HepG2 (cell line): Measurements from ENCODE around the gene ZBTB21. TPM values are rescaled to one million over a fixed set of nuclear protein-coding genes. Genes with fewer than 3 reads are reported as not detected.

Experiments used
- ATM ChIP-seq: fragments of 450-650 bp; IDR thresholded peaks from 2 replicates; pipeline ENCODE4 v1.7.1; 2017; ENCODE audit warnings: mild to moderate bottlenecking, borderline replicate concordance
- ATRX ChIP-seq: sonication (generic); formaldehyde crosslinking; IDR thresholded peaks from 2 replicates; pipeline ENCODE4 v1.4.0; 2020; ENCODE audit warnings: missing genetic modification reagents, borderline replicate concordance
- IKZF1 ChIP-seq: fragments of 450-650 bp; IDR thresholded peaks from 2 replicates; pipeline ENCODE4 v1.7.1; 2016
- PAX8 ChIP-seq: sonication (generic); formaldehyde crosslinking; IDR thresholded peaks from 2 replicates; pipeline ENCODE4 v1.8.0; 2022; ENCODE audit warnings: mild to moderate bottlenecking, missing genetic modification reagents, borderline replicate concordance
- RERE ChIP-seq: IDR thresholded peaks from 2 replicates; pipeline ENCODE4 v1.6.1; 2016; ENCODE audit warnings: low read depth, missing genetic modification reagents, missing compliant biosample characterization
- SMAD3 ChIP-seq: sonication (generic); formaldehyde crosslinking; IDR thresholded peaks from 2 replicates; pipeline ENCODE4 v1.4.0; 2020; ENCODE audit warnings: missing genetic modification reagents
- SOX6 ChIP-seq, 2 experiments: fragments of 450-650 bp in 1 of 2; sonication (generic) in 1 of 2; formaldehyde crosslinking in 1 of 2; IDR thresholded peaks; 2 replicates each; pipeline versions ENCODE4 v1.4.0 to v1.6.1; 2017 to 2020; ENCODE audit warnings: antibody characterized with exemption in 1 of 2, mild to moderate bottlenecking in 1 of 2, missing genetic modification reagents in 1 of 2
- TEF ChIP-seq: sonication (generic); formaldehyde crosslinking; IDR thresholded peaks from 2 replicates; pipeline ENCODE4 v1.5.0; 2020; ENCODE audit warnings: missing genetic modification reagents
- TERF1 ChIP-seq: sonication (generic); formaldehyde crosslinking; IDR thresholded peaks from 2 replicates; pipeline ENCODE4 v1.8.0; 2022; ENCODE audit warnings: mild to moderate bottlenecking, missing genetic modification reagents, moderate library complexity
- THAP7 ChIP-seq: sonication (generic); formaldehyde crosslinking; IDR thresholded peaks from 2 replicates; pipeline ENCODE4 v1.8.1; 2023; ENCODE audit warnings: mild to moderate bottlenecking, missing genetic modification reagents
- ZC3H4 ChIP-seq: sonication (generic); formaldehyde crosslinking; IDR thresholded peaks from 2 replicates; pipeline ENCODE4 v1.4.0; 2020; ENCODE audit warnings: missing genetic modification reagents, borderline replicate concordance
- ZNF629 ChIP-seq: sonication (generic); formaldehyde crosslinking; conservative IDR thresholded peaks from 2 replicates; pipeline ENCODE4 v1.5.0; 2020; ENCODE audit warnings: missing genetic modification reagents
- ZNF776 ChIP-seq: sonication (generic); formaldehyde crosslinking; IDR thresholded peaks from 2 replicates; pipeline ENCODE4 v1.4.0; 2020; ENCODE audit warnings: mild to moderate bottlenecking, missing genetic modification reagents
- ZNF777 ChIP-seq: sonication (generic); formaldehyde crosslinking; IDR thresholded peaks from 2 replicates; pipeline ENCODE4 v1.4.0; 2020; ENCODE audit warnings: missing genetic modification reagents
- ZSCAN30 ChIP-seq: sonication (generic); formaldehyde crosslinking; IDR thresholded peaks from 2 replicates; pipeline ENCODE4 v1.5.0; 2020; ENCODE audit warnings: mild to moderate bottlenecking, missing genetic modification reagents
- polyA plus RNA-seq, 8 experiments: library from polyadenylated mRNA; depleted of rRNA in 3 of 8; stranded (reverse) in 7 of 8; unstranded in 1 of 8; fragments of >200 nt; fragmentation: Illumina TruSeq in 4 of 8; extraction: Trizol in 4 of 8; gene quantifications; 2 replicates each; pipeline versions ENCODE4 v1.2.1 to v1.2.3, GENCODE V29; 2011 to 2016; ENCODE audit warnings: low read depth in 4 of 8, missing spikeins in 1 of 8, mixed read lengths in 1 of 8; ENCODE audit not compliant: insufficient read depth in 1 of 8
- total RNA-seq, 5 experiments: library from RNA; depleted of rRNA; stranded (reverse); fragments of >200 nt; fragmentation: Illumina TruSeq; extraction: Trizol; gene quantifications; 2 replicates each; pipeline ENCODE4 v1.2.3, GENCODE V29; 2016; ENCODE audit warnings: low read depth in 1 of 5
- TF ChIP-seq, protein P1 (sequence below): sonication (generic); formaldehyde crosslinking; IDR thresholded peaks from 2 replicates; pipeline ENCODE4 v1.5.1; 2020; ENCODE audit warnings: missing genetic modification reagents, mild to moderate bottlenecking, borderline replicate concordance
- TF ChIP-seq, protein P2 (sequence below): sonication (generic); formaldehyde crosslinking; IDR thresholded peaks from 2 replicates; pipeline ENCODE4 v1.4.0; 2020; ENCODE audit warnings: missing genetic modification reagents
- TF ChIP-seq, protein P3 (sequence below): sonication (generic); formaldehyde crosslinking; IDR thresholded peaks from 2 replicates; pipeline ENCODE4 v1.4.0; 2020; ENCODE audit warnings: missing genetic modification reagents

The ZBTB21 gene
- total and polyA plus RNA-seq, 2 of the 13 experiments (the other 11 are each of a cell fraction or from before 2014, with no cell fraction given), result 4.5 to 6.1 TPM

DNA sequence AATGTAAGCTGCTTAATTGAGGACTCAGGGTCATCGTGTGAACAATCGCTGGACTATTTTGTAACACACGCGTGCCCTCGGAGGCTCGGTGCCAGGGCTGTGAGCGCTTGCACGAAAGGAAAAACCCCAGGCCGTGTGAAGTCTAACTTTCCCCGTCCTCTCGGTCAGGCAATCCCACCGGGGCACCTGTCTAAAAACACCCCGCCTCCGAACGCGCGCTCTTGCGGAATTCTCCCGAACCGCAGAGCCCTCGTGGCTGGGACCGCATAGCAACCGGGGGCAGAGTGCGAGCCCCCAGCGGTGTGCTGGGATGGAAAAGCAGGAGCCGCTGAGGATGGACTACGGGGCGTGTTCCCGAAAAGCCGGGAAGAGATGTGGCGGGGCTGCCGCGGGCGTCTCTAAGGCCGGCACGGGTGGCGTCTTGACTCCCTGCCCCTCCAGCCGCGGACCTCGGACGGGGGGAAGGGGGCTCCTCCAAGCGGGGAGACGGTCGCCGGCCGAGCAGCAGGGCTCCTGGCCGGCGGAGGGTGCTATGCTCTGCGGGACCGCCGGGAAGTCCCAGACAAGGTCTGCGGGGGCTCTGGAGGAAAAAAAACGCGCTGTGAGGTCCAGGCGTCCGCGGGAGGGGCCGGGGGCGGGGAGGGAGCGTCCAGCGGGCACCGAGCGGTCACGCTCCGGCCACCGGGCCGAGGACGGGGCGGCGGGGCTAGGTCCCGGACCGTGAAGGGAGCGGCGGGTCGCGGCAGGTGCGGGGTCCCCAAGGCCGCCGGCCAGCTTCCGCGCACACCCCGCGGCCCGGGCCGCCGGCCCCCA lies 936 bp downstream of the ZBTB21 start (continued):
- TF ChIP-seq, protein P1, sequence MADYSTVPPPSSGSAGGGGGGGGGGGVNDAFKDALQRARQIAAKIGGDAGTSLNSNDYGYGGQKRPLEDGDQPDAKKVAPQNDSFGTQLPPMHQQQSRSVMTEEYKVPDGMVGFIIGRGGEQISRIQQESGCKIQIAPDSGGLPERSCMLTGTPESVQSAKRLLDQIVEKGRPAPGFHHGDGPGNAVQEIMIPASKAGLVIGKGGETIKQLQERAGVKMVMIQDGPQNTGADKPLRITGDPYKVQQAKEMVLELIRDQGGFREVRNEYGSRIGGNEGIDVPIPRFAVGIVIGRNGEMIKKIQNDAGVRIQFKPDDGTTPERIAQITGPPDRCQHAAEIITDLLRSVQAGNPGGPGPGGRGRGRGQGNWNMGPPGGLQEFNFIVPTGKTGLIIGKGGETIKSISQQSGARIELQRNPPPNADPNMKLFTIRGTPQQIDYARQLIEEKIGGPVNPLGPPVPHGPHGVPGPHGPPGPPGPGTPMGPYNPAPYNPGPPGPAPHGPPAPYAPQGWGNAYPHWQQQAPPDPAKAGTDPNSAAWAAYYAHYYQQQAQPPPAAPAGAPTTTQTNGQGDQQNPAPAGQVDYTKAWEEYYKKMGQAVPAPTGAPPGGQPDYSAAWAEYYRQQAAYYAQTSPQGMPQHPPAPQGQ (CRISPR knock-in tag), result no peak
- TF ChIP-seq ATRX (CRISPR knock-in tag) (no peak), ZNF629 (CRISPR knock-in tag) (no peak), THAP7 (no peak), ZC3H4 (peak; percentile 75; the same call in 1 of the 2 replicates), PAX8 (CRISPR knock-in tag) (no peak), SMAD3 (no peak), ATM (no peak), TERF1 (CRISPR knock-in tag) (no peak), SOX6 (IDR thresholded peaks at IDR 0.05) (no peak), SOX6 (CRISPR knock-in tag; IDR thresholded peaks at IDR 0.05) (no peak), ZNF776 (no peak; the same call in 1 of the 2 replicates), ZNF777 (CRISPR knock-in tag) (peak; percentile 54), RERE (CRISPR knock-in tag) (no peak), IKZF1 (no peak), ZSCAN30 (CRISPR knock-in tag) (no peak), TEF (CRISPR knock-in tag) (no peak)
- TF ChIP-seq, protein P2, sequence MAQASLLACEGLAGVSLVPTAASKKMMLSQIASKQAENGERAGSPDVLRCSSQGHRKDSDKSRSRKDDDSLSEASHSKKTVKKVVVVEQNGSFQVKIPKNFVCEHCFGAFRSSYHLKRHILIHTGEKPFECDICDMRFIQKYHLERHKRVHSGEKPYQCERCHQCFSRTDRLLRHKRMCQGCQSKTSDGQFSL (CRISPR knock-in tag), result no peak
- TF ChIP-seq, protein P3, sequence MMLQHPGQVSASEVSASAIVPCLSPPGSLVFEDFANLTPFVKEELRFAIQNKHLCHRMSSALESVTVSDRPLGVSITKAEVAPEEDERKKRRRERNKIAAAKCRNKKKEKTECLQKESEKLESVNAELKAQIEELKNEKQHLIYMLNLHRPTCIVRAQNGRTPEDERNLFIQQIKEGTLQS (CRISPR knock-in tag), result no peak
